ENCODE results near the gene ARF3.

The ARF3 gene

GRCh38 chr12:48981757-48982157, 24.5 kb upstream of the ARF3 start:
- DNase-seq: no peak

DNA sequence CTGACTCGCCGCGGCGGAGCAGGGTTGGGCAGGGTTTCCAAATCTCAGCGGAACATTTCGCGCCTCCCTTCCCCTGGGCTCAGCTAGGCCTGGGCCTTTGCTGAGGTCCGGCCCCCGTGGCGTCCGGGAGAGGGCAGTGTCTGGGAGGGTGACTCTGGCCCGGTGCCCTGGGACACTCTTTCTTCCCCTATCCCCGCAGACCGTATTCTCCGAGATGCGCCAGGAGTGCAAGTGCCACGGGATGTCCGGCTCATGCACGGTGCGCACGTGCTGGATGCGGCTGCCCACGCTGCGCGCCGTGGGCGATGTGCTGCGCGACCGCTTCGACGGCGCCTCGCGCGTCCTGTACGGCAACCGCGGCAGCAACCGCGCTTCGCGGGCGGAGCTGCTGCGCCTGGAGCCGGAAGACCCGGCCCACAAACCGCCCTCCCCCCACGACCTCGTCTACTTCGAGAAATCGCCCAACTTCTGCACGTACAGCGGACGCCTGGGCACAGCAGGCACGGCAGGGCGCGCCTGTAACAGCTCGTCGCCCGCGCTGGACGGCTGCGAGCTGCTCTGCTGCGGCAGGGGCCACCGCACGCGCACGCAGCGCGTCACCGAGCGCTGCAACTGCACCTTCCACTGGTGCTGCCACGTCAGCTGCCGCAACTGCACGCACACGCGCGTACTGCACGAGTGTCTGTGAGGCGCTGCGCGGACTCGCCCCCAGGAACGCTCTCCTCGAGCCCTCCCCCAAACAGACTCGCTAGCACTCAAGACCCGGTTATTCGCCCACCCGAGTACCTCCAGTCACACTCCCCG, 23.9 kb upstream of the ARF3 start:
- DNase-seq: peak in 4 of 5 donors; percentile 34 to 78 (median 56)

DNA sequence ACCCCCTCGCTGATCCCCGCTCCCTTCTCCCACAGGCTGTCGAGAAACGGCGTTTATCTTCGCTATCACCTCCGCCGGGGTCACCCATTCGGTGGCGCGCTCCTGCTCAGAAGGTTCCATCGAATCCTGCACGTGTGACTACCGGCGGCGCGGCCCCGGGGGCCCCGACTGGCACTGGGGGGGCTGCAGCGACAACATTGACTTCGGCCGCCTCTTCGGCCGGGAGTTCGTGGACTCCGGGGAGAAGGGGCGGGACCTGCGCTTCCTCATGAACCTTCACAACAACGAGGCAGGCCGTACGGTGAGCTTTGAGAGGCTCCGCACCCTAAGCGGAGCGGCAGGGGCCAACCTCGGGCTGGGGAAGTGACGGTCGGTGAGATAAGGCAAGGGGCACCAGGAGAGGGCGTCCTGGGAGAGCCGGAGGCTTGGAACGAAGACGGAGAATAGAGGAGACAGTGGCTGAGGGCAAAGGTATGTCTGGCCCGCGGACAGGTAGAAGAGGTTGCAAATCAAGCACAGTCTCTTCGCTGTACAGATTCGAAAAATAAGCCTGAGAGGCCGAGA, 23.2 kb upstream of the ARF3 start:
- peak in 1 of 5 donors; percentile 24 for DNase-seq

- peak in 2 of 5 donors; percentile 39 to 48 for DNase-seq
These were observed 22.5 kb upstream of the ARF3 start for GRCh38 chr12:48979602-48980388.

DNA sequence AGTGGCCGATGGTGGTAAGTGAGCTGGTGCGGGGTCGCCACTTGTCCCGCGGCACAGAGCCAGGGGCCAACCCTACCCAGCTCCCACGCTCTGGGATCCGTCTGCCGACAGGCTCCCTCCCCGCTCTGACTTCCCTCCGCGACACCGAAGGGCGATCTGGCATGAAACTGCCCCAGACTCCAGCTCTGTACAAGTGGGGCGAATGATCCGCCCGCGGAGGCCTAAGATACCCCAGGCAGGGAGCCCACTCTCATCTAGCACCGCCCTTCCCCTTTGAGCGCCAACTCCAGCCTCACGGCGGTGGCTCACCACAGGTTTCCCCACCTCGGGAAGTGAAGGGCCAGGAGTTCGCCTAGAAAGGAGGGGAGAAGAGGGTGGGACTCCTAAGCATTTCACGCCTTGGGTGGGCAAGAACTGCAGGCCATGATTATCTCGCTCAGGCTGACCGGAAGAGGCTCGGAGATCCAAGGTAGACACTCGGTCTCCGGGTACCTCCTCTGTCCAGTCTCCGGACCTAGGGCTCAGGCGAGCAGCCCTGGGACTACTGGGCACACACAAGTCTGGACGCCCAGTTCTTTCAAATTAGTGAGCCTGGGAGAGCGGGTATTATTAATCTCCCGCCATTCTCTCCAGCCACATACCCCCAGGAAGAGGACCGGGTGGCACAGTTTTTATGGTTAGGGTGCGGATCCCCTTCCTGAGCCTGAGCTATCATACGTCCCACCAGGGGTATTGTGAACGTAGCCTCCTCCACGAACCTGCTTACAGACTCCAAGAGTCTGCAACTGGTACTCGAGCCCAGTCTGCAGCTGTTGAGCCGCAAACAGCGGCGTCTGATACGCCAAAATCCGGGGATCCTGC, 21.7 kb upstream of the ARF3 start:
- no peak for DNase-seq

- no peak for DNase-seq
These were observed 21.0 kb upstream of the ARF3 start, which contains the start of gene WNT1 for GRCh38 chr12:48978291-48978740. Gene WNT1 (plus strand): TSS chr12:48978322. CDS start chr12:48978651, 329 bp downstream.

GRCh38 chr12:48977290-48978281, 20.3 kb upstream of the ARF3 start:
- DNase-seq: peak; percentile 65 to 81 (median 76)

GRCh38 chr12:48973941-48974673, 16.8 kb upstream of the ARF3 start:
- no peak for DNase-seq

DNA sequence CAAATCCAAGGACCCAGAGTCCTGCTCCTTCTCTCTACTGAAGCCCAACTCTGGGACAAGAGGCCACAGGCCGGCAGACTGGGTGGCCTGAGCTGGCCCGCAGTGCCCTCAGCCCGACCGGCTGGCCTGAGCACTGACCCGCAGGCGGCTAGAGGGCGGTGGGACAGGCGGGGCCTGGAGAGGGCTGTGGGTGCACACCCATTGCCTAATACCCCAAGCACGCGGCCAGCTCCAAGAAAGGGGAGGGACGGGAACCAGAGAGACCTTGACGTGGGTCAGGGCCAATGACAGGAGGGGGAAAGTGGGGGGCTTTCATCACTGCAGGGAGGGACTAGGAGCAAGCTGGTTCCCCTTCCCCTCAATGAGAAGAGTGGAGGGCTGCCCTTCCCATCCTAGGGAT, 16.2 kb upstream of the ARF3 start:
- no peak for DNase-seq

GRCh38 chr12:48972952-48973483, 15.7 kb upstream of the ARF3 start:
- DNase-seq: no peak

- DNase-seq: no peak
These were observed 15.1 kb upstream of the ARF3 start for GRCh38 chr12:48972213-48972951.

GRCh38 chr12:48970702-48971334, 13.5 kb upstream of the ARF3 start:
- no peak for DNase-seq

- DNase-seq: peak in 3 of 5 donors; percentile 22 to 45 (median 30)
These were observed 12.8 kb upstream of the ARF3 start for GRCh38 chr12:48969833-48970701.

- no peak for DNase-seq
These were observed 12.0 kb upstream of the ARF3 start for GRCh38 chr12:48969160-48969771.

DNA sequence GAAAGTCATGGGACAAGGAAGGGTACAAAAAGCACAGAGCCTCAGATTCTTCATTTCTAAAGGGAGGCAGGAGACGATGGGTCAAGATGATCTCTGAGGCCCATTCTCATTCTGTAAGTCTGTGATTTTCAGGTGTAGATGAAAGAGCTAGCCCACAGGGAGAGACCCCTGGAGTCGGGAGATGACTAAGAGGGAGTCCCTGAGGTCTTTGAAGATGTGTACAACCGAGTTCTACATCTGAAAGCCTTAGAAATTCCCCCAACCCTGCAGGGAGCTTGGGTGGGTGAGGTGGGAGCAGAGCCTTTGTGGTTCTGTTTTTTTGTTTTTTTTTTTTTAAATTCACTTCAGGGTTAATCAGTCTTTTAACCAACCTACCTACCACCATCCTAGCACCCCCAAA, 11.2 kb upstream of the ARF3 start:
- no peak for DNase-seq

- no peak for DNase-seq
These were observed 10.7 kb upstream of the ARF3 start for GRCh38 chr12:48967991-48968390.

DNA sequence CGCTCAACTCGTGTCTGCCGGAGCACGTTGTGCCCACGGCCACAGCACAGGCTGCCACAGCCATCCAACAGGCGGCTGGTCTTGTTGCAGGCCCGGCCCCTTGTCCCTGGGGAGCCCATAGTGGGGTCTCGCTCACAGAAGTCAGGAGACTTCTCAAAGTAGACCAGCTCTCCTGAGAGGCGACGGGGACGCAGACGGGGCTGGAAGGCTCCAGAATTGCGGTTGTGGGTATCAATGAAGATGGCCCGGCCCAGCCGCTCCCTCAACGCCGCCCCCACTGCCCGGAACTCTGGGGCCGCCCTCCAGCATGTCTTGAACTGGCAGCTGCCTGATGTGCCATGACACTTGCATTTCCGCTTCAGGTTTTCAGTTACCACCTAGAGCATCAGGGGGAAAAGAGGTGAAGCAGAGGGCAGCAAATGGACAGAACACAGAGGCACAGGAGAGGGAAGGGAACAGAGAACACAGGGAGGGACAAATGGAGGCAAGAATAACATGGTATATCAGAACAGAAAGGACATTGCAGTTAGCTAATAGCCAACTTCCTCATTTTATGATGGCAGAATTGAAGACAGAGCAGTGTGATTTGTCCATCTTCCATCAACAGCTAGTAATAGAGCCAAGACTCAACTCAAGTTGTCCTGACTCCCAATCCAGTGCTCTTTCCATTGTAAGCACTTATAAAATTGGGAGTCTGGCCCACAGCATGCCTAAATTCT, 9.0 kb upstream of the ARF3 start:
- no peak for DNase-seq
